HCT116 (cell line): ENCODE data around the gene DENND1A. TPM values are rescaled to one million over a fixed set of nuclear protein-coding genes. Genes with fewer than 3 reads are reported as not detected.

ENCODE experiments used
- ATAC-seq: fragments of 200-7000 bp; cut with Tn5 transposase; 2 replicates; pipeline ENCODE4 v1.9.1; 2020; ENCODE audit warnings: mild to moderate bottlenecking, moderate library complexity
- BruUV-seq: library from RNA; stranded (reverse); fragments of 400-500 nt; replicated peaks from 2 replicates; lab custom pipeline; 2021; lab: Mats Ljungman, UMichigan
- CTCF ChIA-PET: fragments of 300-600 bp; sonication (Branson Sonifier 250); formaldehyde crosslinking; loops from one replicate; lab custom pipeline; 2021; ENCODE audit warnings: antibody characterized with exemption; lab: Charles Lee
- POLR2A ChIA-PET: fragments of 300-600, 350-600 bp; sonication (Branson Sonifier 250); formaldehyde crosslinking; loops from one replicate; lab custom pipeline; 2021; ENCODE audit warnings: antibody characterized with exemption; lab: Charles Lee
- RAD21 ChIA-PET, 2 experiments: fragments of 300-600 bp; sonication (Branson Sonifier 250); formaldehyde crosslinking; loops; one replicate each; lab custom pipeline; 2023; ENCODE audit warnings: low total read pairs in 2 of 2; ENCODE audit not compliant: uncharacterized antibody in 2 of 2, unreplicated experiment in 2 of 2, low non-redundant PET in 1 of 2; lab: Charles Lee
- DNase-seq: peaks from one replicate; pipeline ENCODE4 v3.0.0-alpha.2; 2010; ENCODE audit warnings: low read depth, low spot score
- H2AFZ ChIP-seq: fragments of 200-600 bp; shearing (Covaris generic), sonication (generic); 2 replicates; pipeline ENCODE4 v1.6.1; 2017; ENCODE audit warnings: low read depth, mixed run types, mixed read lengths, antibody characterized with exemption, low read length; ENCODE audit not compliant: poor library complexity, severe bottlenecking
- H3K27ac ChIP-seq: 2 replicates; pipeline ENCODE4 v1.5.1; 2012; ENCODE audit warnings: low read depth, low read length
- H3K27me3 ChIP-seq: fragments of 200-600 bp; sonication (generic); 2 replicates; pipeline ENCODE4 v1.6.1; 2016; ENCODE audit warnings: mixed run types, low read length, mixed read lengths; ENCODE audit not compliant: insufficient read depth
- H3K36me3 ChIP-seq, 2 experiments: fragments of 200-500 bp in 1 of 2; fragments of 200-600 bp in 1 of 2; sonication (Bioruptor generic) in 1 of 2; sonication (generic) in 1 of 2; 2 replicates each; pipeline versions ENCODE4 v1.5.1 to v1.6.1; 2014 to 2016; ENCODE audit warnings: low read length in 2 of 2, inconsistent platforms in 1 of 2, mixed read lengths in 1 of 2, mixed run types in 1 of 2; ENCODE audit not compliant: insufficient read depth in 2 of 2, control insufficient read depth in 1 of 2
- H3K4me1 ChIP-seq, 2 experiments: fragments of 200-600 bp in 1 of 2; sonication (generic) in 1 of 2; 2 replicates each; pipeline versions ENCODE4 v1.5.1 to v1.6.1; 2012 to 2017; ENCODE audit warnings: low read length in 2 of 2, inconsistent platforms in 1 of 2, mild to moderate bottlenecking in 1 of 2, mixed read lengths in 1 of 2, mixed run types in 1 of 2, moderate library complexity in 1 of 2; ENCODE audit not compliant: insufficient read depth in 2 of 2, control insufficient read depth in 1 of 2
- H3K4me2 ChIP-seq: fragments of 200-600 bp; sonication (generic); 2 replicates; pipeline ENCODE4 v1.6.1; 2017; ENCODE audit warnings: mixed run types, low read length, mixed read lengths
- H3K4me3 ChIP-seq, 2 experiments: fragments of 200-600 bp in 1 of 2; sonication (generic) in 1 of 2; replicated peaks in 1 of 2; 2 replicates each; pipeline ENCODE4 v1.5.1; 2011 to 2016; ENCODE audit warnings: low read length in 2 of 2, control low read depth in 1 of 2, low read depth in 1 of 2, mild to moderate bottlenecking in 1 of 2, mixed read lengths in 1 of 2, mixed run types in 1 of 2
- H3K79me2 ChIP-seq: fragments of 200-600 bp; sonication (generic); 2 replicates; pipeline ENCODE4 v1.6.1; 2017; ENCODE audit warnings: mild to moderate bottlenecking, mixed run types, low read length, moderate library complexity, mixed read lengths; ENCODE audit not compliant: insufficient read depth
- H3K9ac ChIP-seq: fragments of 200-600 bp; sonication (generic); 2 replicates; pipeline ENCODE4 v1.6.1; 2016; ENCODE audit warnings: low read length, mixed read lengths
- H3K9me2 ChIP-seq: fragments of 200-600 bp; sonication (generic), shearing (Covaris generic); 2 replicates; pipeline ENCODE4 v1.6.1; 2017; ENCODE audit warnings: mixed run types, mild to moderate bottlenecking, moderate library complexity; ENCODE audit not compliant: insufficient read depth
- H3K9me3 ChIP-seq, 2 experiments: fragments of 200-500 bp in 1 of 2; fragments of 200-600 bp in 1 of 2; sonication (Bioruptor generic) in 1 of 2; sonication (generic) in 1 of 2; 2 replicates each; pipeline ENCODE4 v1.6.1; 2014 to 2017; ENCODE audit warnings: low read length in 2 of 2, mixed read lengths in 2 of 2, inconsistent platforms in 1 of 2, low read depth in 1 of 2, mild to moderate bottlenecking in 1 of 2, mixed run types in 1 of 2, moderate library complexity in 1 of 2; ENCODE audit not compliant: control insufficient read depth in 1 of 2, insufficient read depth in 1 of 2
- H4K20me1 ChIP-seq: fragments of 200-600 bp; sonication (generic), shearing (Covaris generic); 2 replicates; pipeline ENCODE4 v1.6.1; 2017; ENCODE audit warnings: mixed run types, mild to moderate bottlenecking, moderate library complexity; ENCODE audit not compliant: insufficient read depth
- CBX3 ChIP-seq: IDR thresholded peaks from 2 replicates; pipeline ENCODE4 v1.6.1; 2012; ENCODE audit warnings: low read depth
- CEBPB ChIP-seq: IDR thresholded peaks from 2 replicates; pipeline ENCODE4 v1.6.1; 2012; ENCODE audit warnings: low read depth
- CTCF ChIP-seq, 3 experiments: fragments of 200-600 bp in 1 of 3; sonication (generic) in 1 of 3; IDR thresholded peaks in 2 of 3; conservative IDR thresholded peaks in 1 of 3; 2 replicates each; pipeline ENCODE4 v1.5.1; 2012 to 2017; ENCODE audit warnings: low read depth in 2 of 3, low read length in 2 of 3, antibody characterized with exemption in 1 of 3, borderline replicate concordance in 1 of 3, control low read depth in 1 of 3, mild to moderate bottlenecking in 1 of 3, mixed read lengths in 1 of 3, mixed run types in 1 of 3, moderate library complexity in 1 of 3; ENCODE audit not compliant: insufficient read depth in 1 of 3
- EGR1 ChIP-seq: IDR thresholded peaks from 2 replicates; pipeline ENCODE4 v1.6.1; 2012; ENCODE audit warnings: low read depth
- EZH2 ChIP-seq: fragments of 200-600 bp; sonication (generic); IDR thresholded peaks from 2 replicates; pipeline ENCODE4 v1.6.1; 2017; ENCODE audit warnings: antibody characterized with exemption, mixed run types
- EZH2phosphoT487 ChIP-seq: fragments of 200-600 bp; IDR thresholded peaks from 2 replicates; pipeline ENCODE4 v1.6.1; 2018; ENCODE audit warnings: antibody characterized with exemption, borderline replicate concordance
- JUND ChIP-seq: IDR thresholded peaks from 2 replicates; pipeline ENCODE4 v1.6.1; 2012
- MAX ChIP-seq: IDR thresholded peaks from 2 replicates; pipeline ENCODE4 v1.6.1; 2012
- POLR2A ChIP-seq: IDR thresholded peaks from 2 replicates; pipeline ENCODE4 v1.7.0; 2011; ENCODE audit warnings: borderline replicate concordance; ENCODE audit not compliant: insufficient read depth, insufficient read length; ENCODE audit errors: extremely low read depth
- RAD21 ChIP-seq: IDR thresholded peaks from 2 replicates; pipeline ENCODE4 v1.6.1; 2012; ENCODE audit warnings: low read depth, mild to moderate bottlenecking
- SIN3A ChIP-seq: IDR thresholded peaks from 2 replicates; pipeline ENCODE4 v1.6.1; 2012; ENCODE audit warnings: low read depth
- SP1 ChIP-seq: IDR thresholded peaks from 2 replicates; pipeline ENCODE4 v1.6.1; 2012; ENCODE audit warnings: low read depth
- SRF ChIP-seq: IDR thresholded peaks from 2 replicates; pipeline ENCODE4 v1.6.1; 2012; ENCODE audit warnings: low read depth
- TCF7L2 ChIP-seq: IDR thresholded peaks from 2 replicates; pipeline ENCODE4 v1.7.0; 2011; ENCODE audit warnings: borderline replicate concordance, inconsistent platforms; ENCODE audit not compliant: insufficient read depth, insufficient read length; ENCODE audit errors: extremely low read depth
- YY1 ChIP-seq: IDR thresholded peaks from 2 replicates; pipeline ENCODE4 v1.6.1; 2011; ENCODE audit warnings: low read length, low read depth, moderate library complexity, mild to moderate bottlenecking; ENCODE audit not compliant: insufficient replicate concordance; ENCODE audit errors: extremely low read depth
- ZFX ChIP-seq: fragments of 450-650 bp; IDR thresholded peaks from 2 replicates; pipeline ENCODE4 v1.6.1; 2017
- ZNF274 ChIP-seq: fragments of 200-500 bp; sonication (Bioruptor generic); IDR thresholded peaks from 2 replicates; pipeline ENCODE4 v1.6.1; 2014; ENCODE audit warnings: mild to moderate bottlenecking, low read depth, low read length, inconsistent platforms
- intact Hi-C: fragments of 100-400 bp; cut with micrococcal nuclease; formaldehyde crosslinking; loops from 2 replicates; pipeline ENCODE4 v1.10.0; 2022
- total RNA-seq: library from RNA; stranded (reverse); gene quantifications from one replicate; pipeline ENCODE4 v1.2.1, GENCODE V29; 2021; ENCODE audit not compliant: unreplicated experiment
- TF ChIP-seq, protein P1 (sequence below): IDR thresholded peaks from 2 replicates; pipeline ENCODE4 v1.6.1; 2011; ENCODE audit warnings: mild to moderate bottlenecking, low read length, moderate library complexity; ENCODE audit not compliant: insufficient replicate concordance; ENCODE audit errors: extremely low read depth
- TF ChIP-seq, protein P2 (sequence below): IDR thresholded peaks from 2 replicates; pipeline ENCODE4 v1.6.1; 2012; ENCODE audit warnings: low read depth

DENND1A gene
- total RNA-seq, 1 experiment from 2014 or later = 33.0 TPM

DNA sequence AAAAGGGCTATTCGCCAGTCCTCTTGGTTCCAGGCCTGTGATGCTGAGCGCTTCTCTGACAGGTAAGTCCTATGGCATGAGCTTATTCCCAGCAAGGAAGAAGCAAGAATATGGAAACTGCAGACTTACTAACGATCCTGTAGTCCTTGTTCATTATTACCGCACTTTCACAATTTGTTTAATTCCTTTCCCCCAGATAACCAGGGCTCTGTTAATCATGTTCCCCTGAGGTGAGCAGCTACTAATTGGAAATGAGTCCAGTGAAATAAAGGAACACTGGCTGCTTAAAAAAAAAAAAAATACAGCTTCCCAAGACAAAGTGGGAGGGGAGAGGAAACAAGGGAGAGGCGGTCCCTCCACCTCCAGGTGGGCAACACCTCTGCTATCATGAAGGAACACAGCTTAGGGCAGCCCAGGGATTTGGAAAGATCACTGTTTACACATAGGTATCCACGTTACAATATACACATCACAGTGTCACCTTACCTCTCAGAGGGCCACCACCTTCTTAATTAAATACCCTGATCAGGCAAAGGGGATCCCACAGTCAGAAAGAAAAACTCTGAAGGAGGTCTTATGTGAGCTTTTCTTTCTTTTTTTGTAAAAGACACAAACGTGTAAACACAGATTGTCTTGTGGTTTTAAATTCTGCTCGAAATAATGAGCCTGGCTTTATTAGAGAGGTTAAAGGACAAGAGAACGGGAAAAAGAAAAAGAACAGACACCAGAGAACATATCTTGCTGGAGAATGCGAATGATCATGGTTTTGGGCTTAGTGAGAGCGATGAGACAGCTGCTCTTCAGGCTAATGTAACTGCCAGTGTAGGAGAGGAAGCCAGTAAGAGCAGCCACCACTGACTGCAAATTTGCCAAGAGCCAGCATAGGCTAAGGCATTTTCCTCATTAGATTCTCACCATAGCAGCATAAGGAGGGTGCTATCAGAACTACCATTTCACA lies 315.3 kb downstream of the DENND1A start:
- Histone ChIP-seq H4K20me1 (no peaks in the 10 kb centered on the region), H3K4me3 (no peak overlapping the region), H3K9ac (no peak overlapping the region), H3K27me3 (no peaks in the 10 kb centered on the region), H3K9me2 (no peaks in the 10 kb centered on the region), H3K9me3 (no peaks in the 10 kb centered on the region), H3K4me2 (no peak overlapping the region), H3K79me2 (no peaks in the 10 kb centered on the region), H2AFZ (no peak overlapping the region), H3K27ac (no peak overlapping the region), H3K36me3 (no peaks in the 10 kb centered on the region), H3K4me1 (no peaks in the 10 kb centered on the region)
- intact Hi-C loops = no loop called here
- POLR2A ChIA-PET = no interaction called here
- CTCF ChIA-PET = no interaction called here
- DNase-seq (no peak), ATAC-seq (no peak)
- RAD21 ChIA-PET = no interaction called here
- TF ChIP-seq POLR2A (no peak), EGR1 (no peak), EZH2 (no peak), CTCF (IDR thresholded peaks at IDR 0.05 in 2 of 3, conservative IDR thresholded peaks at IDR 0.05 in 1 of 3; ENCODE audit: borderline replicate concordance in 1 of 3, insufficient read depth in 1 of 3, low read depth in 2 of 3, low read length in 2 of 3) (no peak), CEBPB (no peak), SP1 (no peak), EZH2phosphoT487 (no peak), CBX3 (no peak), ZFX (no peak), YY1 (no peak), MAX (no peak), TCF7L2 (no peak), ZNF274 (no peak), SIN3A (no peak), SRF (no peak), RAD21 (no peak), JUND (no peak)
- TF ChIP-seq, protein P1, sequence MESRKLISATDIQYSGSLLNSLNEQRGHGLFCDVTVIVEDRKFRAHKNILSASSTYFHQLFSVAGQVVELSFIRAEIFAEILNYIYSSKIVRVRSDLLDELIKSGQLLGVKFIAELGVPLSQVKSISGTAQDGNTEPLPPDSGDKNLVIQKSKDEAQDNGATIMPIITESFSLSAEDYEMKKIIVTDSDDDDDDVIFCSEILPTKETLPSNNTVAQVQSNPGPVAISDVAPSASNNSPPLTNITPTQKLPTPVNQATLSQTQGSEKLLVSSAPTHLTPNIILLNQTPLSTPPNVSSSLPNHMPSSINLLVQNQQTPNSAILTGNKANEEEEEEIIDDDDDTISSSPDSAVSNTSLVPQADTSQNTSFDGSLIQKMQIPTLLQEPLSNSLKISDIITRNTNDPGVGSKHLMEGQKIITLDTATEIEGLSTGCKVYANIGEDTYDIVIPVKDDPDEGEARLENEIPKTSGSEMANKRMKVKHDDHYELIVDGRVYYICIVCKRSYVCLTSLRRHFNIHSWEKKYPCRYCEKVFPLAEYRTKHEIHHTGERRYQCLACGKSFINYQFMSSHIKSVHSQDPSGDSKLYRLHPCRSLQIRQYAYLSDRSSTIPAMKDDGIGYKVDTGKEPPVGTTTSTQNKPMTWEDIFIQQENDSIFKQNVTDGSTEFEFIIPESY = no peak
- TF ChIP-seq, protein P2, sequence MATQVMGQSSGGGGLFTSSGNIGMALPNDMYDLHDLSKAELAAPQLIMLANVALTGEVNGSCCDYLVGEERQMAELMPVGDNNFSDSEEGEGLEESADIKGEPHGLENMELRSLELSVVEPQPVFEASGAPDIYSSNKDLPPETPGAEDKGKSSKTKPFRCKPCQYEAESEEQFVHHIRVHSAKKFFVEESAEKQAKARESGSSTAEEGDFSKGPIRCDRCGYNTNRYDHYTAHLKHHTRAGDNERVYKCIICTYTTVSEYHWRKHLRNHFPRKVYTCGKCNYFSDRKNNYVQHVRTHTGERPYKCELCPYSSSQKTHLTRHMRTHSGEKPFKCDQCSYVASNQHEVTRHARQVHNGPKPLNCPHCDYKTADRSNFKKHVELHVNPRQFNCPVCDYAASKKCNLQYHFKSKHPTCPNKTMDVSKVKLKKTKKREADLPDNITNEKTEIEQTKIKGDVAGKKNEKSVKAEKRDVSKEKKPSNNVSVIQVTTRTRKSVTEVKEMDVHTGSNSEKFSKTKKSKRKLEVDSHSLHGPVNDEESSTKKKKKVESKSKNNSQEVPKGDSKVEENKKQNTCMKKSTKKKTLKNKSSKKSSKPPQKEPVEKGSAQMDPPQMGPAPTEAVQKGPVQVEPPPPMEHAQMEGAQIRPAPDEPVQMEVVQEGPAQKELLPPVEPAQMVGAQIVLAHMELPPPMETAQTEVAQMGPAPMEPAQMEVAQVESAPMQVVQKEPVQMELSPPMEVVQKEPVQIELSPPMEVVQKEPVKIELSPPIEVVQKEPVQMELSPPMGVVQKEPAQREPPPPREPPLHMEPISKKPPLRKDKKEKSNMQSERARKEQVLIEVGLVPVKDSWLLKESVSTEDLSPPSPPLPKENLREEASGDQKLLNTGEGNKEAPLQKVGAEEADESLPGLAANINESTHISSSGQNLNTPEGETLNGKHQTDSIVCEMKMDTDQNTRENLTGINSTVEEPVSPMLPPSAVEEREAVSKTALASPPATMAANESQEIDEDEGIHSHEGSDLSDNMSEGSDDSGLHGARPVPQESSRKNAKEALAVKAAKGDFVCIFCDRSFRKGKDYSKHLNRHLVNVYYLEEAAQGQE = no peak
- no TSS peak for BruUV-seq
